Activated CD4-positive, alpha-beta T cell treated with anti-CD3 and anti-CD28 coated beads, Interleukin-2, amount 50 U/mL, for 1 hour (primary cell): ENCODE data around the gene OR13A1.
"Not testable (repeated sequence)": the region's sequence is repeated elsewhere in the genome, so short reads cannot be mapped to it uniquely, and the experiment has no call there.

ENCODE experiments used
- DNase-seq: peaks from one replicate; pipeline ENCODE4 v3.0.0-alpha.2; 2020

Gene OR13A1

DNA sequence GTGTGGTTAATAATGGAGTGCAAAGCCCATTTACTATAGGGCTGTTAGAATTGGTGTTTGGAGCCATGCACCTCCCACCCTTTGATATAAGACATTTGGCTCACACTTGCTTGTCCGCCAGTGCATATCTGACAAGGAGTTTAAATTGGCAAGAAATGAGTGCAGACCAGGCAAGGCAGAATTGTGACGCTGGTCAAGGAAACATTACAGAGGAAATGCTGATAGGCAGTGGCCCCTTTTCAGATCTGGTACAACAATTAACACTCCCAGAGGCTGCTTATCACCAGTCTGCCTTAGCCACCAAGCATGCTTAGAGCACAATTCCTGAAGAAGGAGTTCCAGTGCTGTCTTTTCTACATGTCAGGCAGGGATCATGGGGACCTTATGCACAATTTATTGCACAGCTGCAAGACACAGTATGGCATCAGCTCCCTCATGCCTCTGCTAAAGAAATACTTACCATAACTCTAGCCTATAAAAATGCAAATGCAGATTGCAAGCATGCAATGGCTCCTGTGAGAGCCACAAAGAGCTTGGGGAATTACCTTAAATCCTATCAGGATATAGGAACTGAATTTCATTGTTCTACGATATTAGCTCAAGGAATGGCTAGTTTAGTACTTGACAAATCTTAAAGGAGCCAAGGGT lies 35.2 kb downstream of the OR13A1 start:
- no peak for DNase-seq

- DNase-seq = no peak
Measured at GRCh38 chr10:45279682-45280081, 35.7 kb downstream of the OR13A1 start.

- no peak for DNase-seq
Measured at GRCh38 chr10:45278860-45279498, 36.4 kb downstream of the OR13A1 start.

DNA sequence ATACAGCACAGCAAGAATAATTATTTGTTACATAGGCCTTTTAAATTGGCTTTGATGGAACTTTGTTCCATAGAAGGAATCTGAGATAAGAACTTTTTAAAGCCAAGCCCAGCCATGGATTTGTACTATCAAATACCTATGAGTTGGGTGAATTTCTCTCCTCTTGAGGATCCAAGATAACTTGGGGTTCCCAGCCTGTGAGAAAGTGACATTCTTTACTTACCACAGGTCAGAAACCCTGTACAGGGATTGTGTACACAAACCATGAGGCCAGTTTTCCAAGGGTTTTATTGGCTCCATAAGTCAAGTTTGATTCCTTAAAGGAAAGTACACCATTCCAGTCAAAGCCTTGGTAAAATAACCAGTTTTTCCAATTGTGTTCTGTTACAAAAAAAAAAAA lies 39.3 kb downstream of the OR13A1 start:
- not testable (repeated sequence) for DNase-seq

DNA sequence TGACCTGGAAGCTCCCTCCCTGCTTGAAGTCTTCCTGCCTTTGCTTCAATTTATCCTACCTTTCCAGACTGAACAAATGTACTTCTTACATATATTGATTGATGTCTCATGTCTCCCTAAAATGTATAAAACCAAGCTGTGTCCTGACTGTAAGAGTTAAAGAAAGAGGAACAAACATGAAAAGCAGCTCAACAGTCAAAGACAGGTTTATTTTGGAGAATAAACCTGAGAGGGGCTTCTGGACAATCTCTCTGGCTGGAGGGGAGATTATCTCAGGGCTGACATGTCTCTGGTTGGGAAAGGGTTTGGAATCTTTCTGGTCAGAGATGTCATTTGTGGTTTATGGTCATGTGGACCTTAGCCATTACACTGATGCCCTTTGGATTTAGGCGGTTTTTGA lies 41.0 kb downstream of the OR13A1 start:
- no peak for DNase-seq

DNA sequence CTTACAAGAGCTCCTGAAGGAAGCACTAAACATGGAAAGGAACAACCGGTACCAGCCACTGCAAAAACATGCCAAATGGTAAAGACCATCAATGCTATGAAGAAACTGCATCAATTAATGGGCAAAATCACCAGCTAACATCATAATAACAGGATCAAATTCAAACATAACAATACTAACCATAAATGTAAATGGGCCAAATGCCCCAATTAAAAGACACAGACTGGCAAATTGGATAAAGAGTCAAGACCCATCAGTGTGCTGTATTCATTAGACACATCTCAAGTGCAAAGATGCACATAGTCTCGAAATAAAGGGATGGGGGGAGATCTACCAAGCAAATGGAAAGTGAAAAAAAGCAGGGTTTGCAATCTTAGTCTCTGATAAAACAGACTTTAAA lies 47.6 kb downstream of the OR13A1 start:
- DNase-seq = not testable (repeated sequence)

- no peak for DNase-seq
Measured at GRCh38 chr10:45265996-45266395, 49.4 kb downstream of the OR13A1 start.

DNA sequence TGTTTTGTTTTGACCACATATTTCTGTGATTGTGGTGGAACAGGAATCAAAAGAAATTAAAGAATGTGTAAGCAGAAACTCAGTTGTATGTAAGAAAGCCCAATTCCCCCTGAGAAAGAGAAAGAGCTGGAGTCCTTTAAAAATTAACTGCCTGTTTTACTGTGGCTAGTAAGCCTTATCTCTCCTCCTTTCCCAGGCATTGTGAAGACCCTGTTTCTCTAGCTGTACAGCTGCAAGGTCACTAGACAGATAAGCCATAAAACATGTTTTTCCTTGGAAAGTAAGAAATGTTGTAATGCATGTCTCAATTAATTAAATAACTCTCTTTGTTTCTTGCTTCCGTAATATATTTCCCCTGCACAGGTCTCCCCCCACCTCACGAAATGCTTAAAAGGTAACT lies 53.5 kb downstream of the OR13A1 start:
- DNase-seq = no peak

DNA sequence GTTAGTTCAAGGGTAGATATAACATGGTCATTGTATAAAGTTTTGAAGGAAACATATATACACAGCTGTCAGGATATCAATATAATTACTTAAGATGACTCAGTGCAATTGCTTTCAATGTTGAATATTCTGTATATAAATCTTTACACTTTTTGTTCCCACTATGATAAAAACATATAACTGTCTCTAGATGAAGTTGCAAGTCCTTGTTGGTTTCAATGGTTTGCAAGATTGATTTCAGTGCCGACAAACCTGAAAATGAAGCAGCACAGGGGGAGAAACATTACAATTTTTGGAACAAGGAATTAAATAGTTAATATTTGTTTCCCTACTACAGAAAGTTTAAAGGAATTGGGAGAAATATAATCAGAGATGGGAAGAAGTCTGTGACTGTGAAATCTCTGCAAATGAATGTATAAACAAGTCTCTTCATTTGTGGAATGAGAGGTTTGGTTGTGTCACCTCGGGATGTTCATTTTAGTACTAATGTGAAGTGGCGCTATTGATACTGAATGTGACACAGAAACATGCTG lies 54.1 kb downstream of the OR13A1 start:
- DNase-seq = no peak

GRCh38 chr10:45260635-45261034 lies 54.8 kb downstream of the OR13A1 start:
- DNase-seq = not testable (repeated sequence)

DNA sequence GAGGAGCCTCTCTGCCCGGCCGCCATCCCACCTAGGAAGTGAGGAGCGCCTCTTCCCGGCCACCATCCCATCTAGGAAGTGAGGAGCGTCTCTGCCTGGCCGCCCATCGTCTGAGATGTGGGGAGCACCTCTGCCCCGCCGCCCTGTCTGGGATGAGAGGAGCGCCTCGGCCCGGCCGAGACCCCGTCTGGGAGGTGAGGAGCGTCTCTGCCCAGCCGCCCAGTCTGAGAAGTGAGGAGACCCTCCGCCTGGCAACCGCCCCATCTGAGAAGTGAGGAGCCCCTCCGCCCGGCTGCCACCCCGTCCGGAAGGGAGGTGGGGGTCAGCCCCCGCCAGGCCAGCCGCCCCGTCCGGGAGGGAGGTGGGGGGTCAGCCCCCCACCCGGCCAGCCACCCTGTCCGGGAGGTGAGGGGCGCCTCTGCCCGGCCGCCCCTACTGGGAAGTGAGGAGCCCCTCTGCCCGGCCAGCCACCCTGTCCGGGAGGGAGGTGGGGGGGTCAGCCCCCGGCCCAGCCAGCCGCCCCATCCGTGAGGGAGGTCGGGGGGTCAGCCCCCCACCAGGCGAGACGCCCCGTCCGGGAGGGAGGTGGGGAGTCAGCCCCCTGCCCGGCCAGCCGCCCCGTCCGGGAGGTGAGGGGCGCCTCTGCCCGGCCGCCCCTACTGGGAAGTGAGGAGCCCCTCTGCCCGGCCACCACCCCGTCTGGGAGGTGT lies 55.5 kb downstream of the OR13A1 start:
- DNase-seq = not testable (repeated sequence)

- no peak for DNase-seq
Measured at GRCh38 chr10:45257600-45257999, 57.8 kb downstream of the OR13A1 start.

DNA sequence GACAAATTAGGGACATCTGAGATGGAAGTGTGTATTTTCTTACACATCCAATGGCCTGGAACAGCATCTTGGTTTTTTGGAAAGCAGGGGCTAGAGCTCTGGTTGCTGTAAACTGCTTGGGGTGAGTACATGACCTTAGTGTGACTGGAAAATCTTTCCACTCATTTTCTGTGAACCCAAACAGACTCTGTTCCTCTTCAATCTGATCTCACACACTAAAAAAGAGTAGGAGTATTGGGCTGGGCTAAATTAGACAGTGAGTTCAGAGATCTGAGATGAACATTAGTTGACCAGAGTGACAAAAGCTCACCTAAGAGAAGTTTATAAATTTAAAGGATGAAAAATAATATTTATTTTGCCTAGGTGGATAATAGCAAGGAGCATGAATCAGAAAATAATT lies 59.2 kb downstream of the OR13A1 start:
- DNase-seq = no peak

GRCh38 chr10:45255706-45256105 lies 59.7 kb downstream of the OR13A1 start:
- DNase-seq = no peak

DNA sequence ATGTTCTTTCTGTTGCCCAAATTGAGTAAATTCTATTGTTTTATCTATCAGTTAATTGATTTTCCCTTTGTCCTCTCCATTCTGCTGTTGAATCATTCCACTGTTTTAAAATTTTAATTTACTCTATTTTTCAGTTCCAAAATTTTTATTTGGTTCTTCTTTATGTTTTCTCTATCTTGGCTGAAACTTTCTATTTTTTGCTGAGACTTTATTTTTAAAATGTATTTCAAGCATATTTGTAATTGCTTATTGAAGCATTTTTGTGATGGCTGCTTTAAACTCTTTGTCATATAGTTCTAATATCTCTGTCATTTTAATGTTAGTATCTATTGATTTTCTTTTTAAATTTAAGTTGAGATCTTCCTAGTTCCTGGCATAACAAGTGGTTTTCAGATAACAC lies 60.5 kb downstream of the OR13A1 start:
- no peak for DNase-seq

GRCh38 chr10:45253183-45253914 lies 62.1 kb downstream of the OR13A1 start:
- DNase-seq = no peak
